Stimulated activated CD4-positive, alpha-beta T cell treated with anti-CD3 and anti-CD28 coated beads, Interleukin-4, amount 100 ng/mL, for 4 hours (primary cell): ENCODE data around the gene NDOR1.
A peak's percentile ranks its signal among the peaks of the same experiment; 100 is the strongest.

Experiments used
- DNase-seq, 2 experiments: peaks; one replicate each; pipeline ENCODE4 v3.0.0-alpha.2; 2020

The NDOR1 gene

GRCh38 chr9:137183980-137184595 lies 21.4 kb upstream of the NDOR1 start:
- DNase-seq = no peak

GRCh38 chr9:137184881-137185660 lies 20.4 kb upstream of the NDOR1 start:
- no peak for DNase-seq

- no peak for DNase-seq
These were observed 19.6 kb upstream of the NDOR1 start for GRCh38 chr9:137185921-137186320.

- no peak for DNase-seq
These were observed 19.1 kb upstream of the NDOR1 start for GRCh38 chr9:137186385-137186784.

- no peak for DNase-seq
These were observed 18.1 kb upstream of the NDOR1 start for GRCh38 chr9:137187386-137187785.

- no peak for DNase-seq
These were observed 17.4 kb upstream of the NDOR1 start for GRCh38 chr9:137188086-137188489.

DNA sequence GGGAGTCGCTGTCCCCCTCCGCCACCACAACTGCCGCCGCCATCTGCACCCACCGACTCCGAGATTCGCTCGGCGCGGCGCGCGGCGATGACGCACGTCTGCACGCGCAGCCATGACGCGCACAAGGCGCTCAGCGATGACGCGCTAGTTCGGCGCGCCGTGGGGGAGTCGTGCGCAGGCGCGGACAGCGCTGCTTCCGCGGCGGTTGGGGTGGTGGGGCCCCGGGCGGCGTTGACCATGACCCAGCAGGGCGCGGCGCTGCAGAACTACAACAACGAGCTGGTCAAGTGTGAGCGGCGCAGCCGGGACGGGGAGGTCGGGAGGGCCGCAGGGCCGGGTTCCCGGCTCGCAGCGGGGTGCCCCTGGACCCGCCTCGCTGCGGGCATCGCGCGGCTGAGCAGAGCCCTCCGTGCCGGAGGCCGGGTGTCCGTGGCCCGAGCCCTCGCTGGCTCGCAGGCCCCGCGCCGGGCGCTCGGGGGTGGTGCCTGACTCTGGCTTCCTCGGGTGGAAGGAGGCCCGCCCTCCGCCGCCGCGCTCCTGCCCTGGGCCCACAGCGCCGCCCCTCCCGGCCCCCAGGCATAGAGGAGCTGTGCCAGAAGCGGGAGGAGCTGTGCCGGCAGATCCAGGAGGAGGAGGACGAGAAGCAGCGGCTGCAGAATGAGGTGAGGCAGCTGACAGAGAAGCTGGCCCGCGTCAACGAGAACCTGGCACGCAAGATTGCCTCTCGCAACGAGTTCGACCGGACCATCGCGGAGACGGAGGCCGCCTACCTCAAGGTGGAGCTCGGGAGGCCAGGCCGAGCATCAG lies 16.8 kb upstream of the NDOR1 start, which contains the start of the genes ANAPC2 and SSNA1:
Gene ANAPC2, minus strand, starts transcription at position 71 of the 807 bp plus-strand sequence. Its CDS starts 28 bp downstream, at position 43.
Gene SSNA1, plus strand, starts transcription at position 187 of the 807 bp plus-strand sequence. Its CDS starts 51 bp downstream, at position 238.
- DNase-seq = peak; percentile 87 to 95

DNA sequence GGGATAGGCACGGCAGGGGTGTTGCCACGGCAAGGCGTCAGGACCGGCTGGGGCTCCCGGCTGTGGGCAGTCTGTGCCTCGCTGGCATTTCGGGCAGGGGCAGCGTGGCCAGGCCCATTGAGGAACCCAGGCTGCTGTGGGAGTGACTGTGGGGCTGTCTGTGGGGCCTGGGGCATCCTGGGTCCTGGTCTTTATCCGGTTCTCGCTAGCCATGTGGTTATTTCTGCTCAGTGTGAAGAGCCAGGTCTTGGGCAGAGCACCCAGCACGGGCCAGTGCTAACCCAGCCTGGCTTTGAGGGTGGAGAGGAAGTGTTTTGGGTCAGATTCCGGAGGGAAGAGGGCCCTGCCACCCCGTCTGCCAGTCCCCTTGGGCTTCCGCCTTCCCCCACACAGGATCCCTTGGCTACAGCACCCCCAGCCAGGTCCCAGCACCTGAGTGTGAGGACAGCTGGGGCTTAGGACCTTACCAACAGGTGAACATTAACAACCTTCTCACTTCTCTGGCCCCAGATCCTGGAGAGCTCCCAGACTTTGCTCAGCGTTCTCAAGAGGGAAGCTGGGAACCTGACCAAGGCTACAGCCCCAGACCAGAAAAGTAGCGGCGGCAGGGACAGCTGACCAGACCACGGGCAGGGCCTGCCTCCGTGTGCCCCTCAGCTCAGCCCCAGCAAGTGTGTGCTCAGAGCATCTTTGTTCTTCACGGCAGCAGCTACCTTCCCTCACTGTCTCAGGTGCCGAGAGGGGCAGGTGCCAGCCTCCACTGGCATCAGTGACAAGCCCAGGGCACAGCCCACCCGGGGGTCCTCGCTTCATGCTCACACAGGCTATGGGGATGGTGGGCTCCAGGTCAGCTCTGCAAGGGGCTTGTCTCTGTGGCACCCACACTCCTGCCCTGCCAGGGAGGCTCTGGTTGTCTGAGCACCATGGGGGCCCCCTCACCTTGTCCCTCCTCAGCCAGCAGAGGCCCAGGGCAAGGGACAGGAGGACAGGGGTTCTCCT lies 15.9 kb upstream of the NDOR1 start:
- no peak for DNase-seq

DNA sequence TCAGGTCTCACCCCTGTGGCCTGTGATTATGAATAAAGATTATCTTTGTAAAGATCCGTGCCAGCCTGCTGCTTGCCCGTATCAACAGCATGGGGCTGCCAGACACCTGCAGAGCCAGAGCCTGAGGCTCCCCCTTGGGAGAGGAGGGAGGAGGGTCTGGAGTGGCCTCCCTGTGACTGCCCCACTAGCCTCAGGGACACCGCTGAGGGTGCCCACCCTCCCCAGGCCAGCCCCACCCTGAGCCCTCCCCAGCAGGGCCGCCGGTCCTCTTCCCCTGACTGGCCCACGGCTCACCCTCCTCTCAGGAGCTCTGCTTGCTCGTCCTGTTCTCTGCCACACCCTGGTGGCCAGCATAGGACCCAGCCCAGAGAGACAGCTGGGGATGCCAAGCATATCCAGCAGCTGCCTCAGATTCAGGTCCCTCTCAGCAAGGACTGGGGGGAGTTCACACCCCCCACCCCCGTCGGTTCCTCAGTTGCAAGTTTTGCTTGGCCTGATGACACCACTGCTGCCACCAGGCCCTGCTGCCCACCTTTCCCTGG lies 15.1 kb upstream of the NDOR1 start:
- DNase-seq = no peak

GRCh38 chr9:137191245-137191644 lies 14.3 kb upstream of the NDOR1 start:
- DNase-seq = no peak

DNA sequence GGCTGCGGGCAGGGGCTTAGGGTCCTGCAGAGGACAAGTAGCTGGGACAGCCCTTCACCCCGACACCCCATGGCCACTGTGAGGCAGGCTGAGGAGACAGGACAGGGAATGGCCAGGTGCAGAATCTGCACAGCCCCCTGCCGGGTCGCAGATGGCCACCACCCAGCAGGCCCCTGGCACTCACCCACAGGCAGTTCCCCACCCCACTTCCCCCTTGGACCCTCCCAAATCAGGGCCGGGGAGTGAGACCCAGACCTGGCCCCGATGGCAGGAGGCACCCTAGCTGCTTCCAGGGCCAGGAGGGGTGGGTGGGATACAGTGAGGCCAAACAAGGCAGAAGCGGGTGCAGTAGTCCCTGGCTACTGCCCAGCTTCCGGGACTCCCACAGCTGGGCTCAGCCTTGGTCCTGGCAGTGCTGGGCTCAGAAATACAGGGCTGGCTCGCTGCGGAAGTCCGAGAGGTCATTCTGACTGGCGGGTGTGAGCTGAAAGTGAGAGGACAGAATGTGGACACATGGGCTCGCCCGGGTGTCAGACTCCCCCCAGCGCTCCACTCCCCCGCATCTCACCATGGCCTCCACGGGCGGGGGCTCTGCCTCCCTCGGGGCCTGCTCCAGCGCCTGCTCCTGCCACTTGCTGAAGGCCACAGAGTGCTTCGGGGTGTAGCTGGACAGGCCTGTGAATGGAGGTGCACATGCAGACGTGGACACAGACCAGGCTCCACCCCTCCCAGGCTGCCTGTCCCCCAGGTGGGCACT lies 13.6 kb upstream of the NDOR1 start:
- no peak for DNase-seq

GRCh38 chr9:137192448-137192780 lies 13.1 kb upstream of the NDOR1 start:
- no peak for DNase-seq

- DNase-seq = no peak
These were observed 12.6 kb upstream of the NDOR1 start for GRCh38 chr9:137192859-137193258.

- DNase-seq = no peak
These were observed 11.7 kb upstream of the NDOR1 start for GRCh38 chr9:137193771-137194170.

DNA sequence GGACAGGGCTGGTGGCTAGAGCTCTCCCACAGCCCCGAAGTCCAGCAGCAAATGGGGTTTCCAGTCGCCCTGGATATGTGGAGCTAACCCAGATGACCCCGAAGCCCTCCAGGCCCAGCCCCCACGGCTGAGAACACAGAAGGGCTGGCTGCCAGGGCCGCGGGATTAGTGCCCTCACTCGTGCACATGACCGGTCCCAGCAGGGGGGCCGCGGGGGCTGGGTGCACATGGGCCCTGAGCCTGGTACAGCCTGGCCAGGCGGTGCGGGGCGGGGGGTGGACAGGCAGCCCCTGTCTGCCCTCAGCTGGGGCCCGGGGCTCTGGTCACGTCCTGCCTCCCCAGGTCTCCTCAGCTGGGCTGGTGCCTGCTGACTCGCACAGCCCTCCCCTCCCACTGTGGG lies 11.1 kb upstream of the NDOR1 start:
- DNase-seq = no peak

GRCh38 chr9:137194909-137195308 lies 10.6 kb upstream of the NDOR1 start:
- DNase-seq = no peak

DNA sequence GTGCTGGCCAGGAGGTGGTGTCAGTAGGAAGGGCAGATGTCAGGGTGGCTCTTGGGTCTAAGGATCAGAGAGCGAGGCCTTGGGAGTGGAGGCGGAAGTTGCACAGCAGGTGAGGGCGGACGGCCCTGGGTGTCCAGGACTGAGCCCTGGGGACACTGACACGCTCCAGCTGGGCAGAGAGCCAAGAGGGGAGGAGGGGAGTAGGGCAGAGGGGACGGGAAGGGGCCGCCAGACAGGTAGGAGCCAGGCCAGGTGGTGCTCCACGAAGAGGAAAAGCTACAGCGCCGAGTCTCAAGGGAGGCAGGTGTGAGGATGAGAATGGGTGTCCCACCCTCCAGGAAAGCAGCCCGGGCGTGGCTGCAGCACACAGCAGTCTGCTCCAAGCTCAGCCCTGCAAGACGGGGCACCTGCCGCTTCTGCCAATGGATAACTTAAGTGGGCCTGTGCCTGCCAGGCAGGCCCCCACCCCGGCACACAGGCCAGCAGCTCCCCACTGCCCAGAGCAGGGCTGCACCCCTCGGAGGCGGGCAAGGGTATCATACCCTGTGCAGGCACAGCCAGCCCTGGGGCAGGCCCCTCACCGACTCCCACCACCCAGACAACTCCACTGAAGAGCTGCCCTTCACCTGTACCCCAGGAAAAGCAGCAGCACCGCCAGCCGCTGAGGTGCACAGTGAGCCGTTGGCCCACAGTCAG lies 9.8 kb upstream of the NDOR1 start:
- no peak for DNase-seq

- DNase-seq = no peak
These were observed 7.2 kb upstream of the NDOR1 start for GRCh38 chr9:137198051-137198901.

DNA sequence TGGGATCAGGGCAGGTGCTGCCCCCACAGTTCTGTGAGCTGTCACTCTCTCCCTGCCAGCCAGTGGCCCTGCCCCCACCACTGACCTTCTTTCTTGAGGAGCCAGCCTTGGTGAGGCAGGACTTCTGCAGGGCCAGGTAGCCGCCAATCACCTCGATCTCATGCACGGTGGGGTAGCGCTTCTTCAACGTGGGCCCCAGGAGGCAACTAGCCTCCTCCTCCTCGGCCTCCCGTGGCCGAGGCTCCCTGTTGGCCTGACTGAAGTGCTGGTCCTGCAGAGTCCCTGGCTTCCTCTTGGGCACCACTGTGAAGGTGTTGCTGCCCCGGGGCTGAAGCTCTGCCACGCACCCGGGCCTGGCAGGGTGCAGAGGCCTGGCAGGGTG lies 6.6 kb upstream of the NDOR1 start:
- no peak for DNase-seq
